ENCODE data around the gene SDF2.
"Not testable (repeated sequence)": the region's sequence is repeated elsewhere in the genome, so short reads cannot be mapped to it uniquely, and the experiment has no call there.

DNA sequence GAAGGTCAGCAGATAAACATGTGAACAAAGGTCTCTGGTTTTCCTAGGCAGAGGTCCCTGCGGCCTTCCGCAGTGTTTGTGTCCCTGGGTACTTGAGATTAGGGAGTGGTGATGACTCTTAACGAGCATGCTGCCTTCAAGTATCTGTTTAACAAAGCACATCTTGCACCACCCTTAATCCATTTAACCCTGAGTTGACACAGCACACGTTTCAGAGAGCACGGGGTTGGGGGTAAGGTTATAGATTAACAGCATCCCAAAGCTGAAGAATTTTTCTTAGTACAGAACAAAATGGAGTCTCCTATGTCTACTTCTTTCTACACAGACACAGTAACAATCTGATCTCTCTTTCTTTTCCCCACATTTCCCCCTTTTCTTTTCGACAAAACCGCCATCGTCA is 3.4 kb downstream of the SDF2 start:
- TF ChIP-seq, protein P1, sequence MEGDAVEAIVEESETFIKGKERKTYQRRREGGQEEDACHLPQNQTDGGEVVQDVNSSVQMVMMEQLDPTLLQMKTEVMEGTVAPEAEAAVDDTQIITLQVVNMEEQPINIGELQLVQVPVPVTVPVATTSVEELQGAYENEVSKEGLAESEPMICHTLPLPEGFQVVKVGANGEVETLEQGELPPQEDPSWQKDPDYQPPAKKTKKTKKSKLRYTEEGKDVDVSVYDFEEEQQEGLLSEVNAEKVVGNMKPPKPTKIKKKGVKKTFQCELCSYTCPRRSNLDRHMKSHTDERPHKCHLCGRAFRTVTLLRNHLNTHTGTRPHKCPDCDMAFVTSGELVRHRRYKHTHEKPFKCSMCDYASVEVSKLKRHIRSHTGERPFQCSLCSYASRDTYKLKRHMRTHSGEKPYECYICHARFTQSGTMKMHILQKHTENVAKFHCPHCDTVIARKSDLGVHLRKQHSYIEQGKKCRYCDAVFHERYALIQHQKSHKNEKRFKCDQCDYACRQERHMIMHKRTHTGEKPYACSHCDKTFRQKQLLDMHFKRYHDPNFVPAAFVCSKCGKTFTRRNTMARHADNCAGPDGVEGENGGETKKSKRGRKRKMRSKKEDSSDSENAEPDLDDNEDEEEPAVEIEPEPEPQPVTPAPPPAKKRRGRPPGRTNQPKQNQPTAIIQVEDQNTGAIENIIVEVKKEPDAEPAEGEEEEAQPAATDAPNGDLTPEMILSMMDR (conservative IDR thresholded peaks at IDR 0.05; ENCODE audit: low read length), result not testable (repeated sequence)
- TF ChIP-seq EZH2phosphoT487 (IDR thresholded peaks at IDR 0.05; ENCODE audit: borderline replicate concordance), result not testable (repeated sequence)

All from Loucy (cell line).